DND-41 (cell line): Measurements from ENCODE around the gene ETF1.

Experiments
- ATAC-seq: fragments of 200-7000 bp; cut with Tn5 transposase; 3 replicates; pipeline ENCODE4 v1.9.1; 2021; ENCODE audit warnings: low read depth; ENCODE audit not compliant: insufficient read depth
- DNase-seq: peaks from one replicate; pipeline ENCODE4 v3.0.0-alpha.2; 2020
- H2AFZ ChIP-seq: 2 replicates; pipeline ENCODE4 v1.6.0; 2012; ENCODE audit warnings: low read depth, low read length
- H3K27ac ChIP-seq: 2 replicates; pipeline ENCODE4 v1.5.1; 2012; ENCODE audit warnings: low read length, inconsistent platforms
- H3K27me3 ChIP-seq: fragments of 200-600 bp; sonication (generic); 2 replicates; pipeline ENCODE4 v1.6.0; 2012; ENCODE audit warnings: low read length, mild to moderate bottlenecking, inconsistent platforms; ENCODE audit not compliant: insufficient read depth, poor library complexity
- H3K36me3 ChIP-seq: 2 replicates; pipeline ENCODE4 v1.5.1; 2012; ENCODE audit warnings: low read length, inconsistent platforms; ENCODE audit not compliant: insufficient read depth
- H3K4me1 ChIP-seq: 2 replicates; pipeline ENCODE4 v1.5.1; 2012; ENCODE audit warnings: mild to moderate bottlenecking, low read length; ENCODE audit not compliant: insufficient read depth
- H3K4me2 ChIP-seq: 2 replicates; pipeline ENCODE4 v1.6.0; 2012; ENCODE audit warnings: mild to moderate bottlenecking, moderate library complexity, low read length, inconsistent platforms; ENCODE audit not compliant: insufficient read depth
- H3K4me3 ChIP-seq, 2 experiments: fragments of 200-600 bp in 1 of 2; shearing (Covaris generic) in 1 of 2; 2 replicates each; pipeline ENCODE4 v1.5.1; 2012 to 2016; ENCODE audit warnings: inconsistent platforms in 2 of 2, low read length in 2 of 2, mild to moderate bottlenecking in 2 of 2, low read depth in 1 of 2, moderate library complexity in 1 of 2
- H3K79me2 ChIP-seq: 2 replicates; pipeline ENCODE4 v1.6.0; 2012; ENCODE audit warnings: low read length, inconsistent platforms; ENCODE audit not compliant: insufficient read depth
- H3K9ac ChIP-seq: 2 replicates; pipeline ENCODE4 v1.6.0; 2012; ENCODE audit warnings: low read depth, mild to moderate bottlenecking, inconsistent platforms, low read length, moderate library complexity
- H3K9me3 ChIP-seq: 2 replicates; pipeline ENCODE4 v1.5.1; 2012; ENCODE audit warnings: low read length, moderate library complexity, mild to moderate bottlenecking, inconsistent platforms; ENCODE audit not compliant: insufficient read depth, severe bottlenecking
- H4K20me1 ChIP-seq: 2 replicates; pipeline ENCODE4 v1.6.0; 2012; ENCODE audit warnings: low read length; ENCODE audit not compliant: insufficient read depth
- EZH2 ChIP-seq: IDR thresholded peaks from 3 replicates; pipeline ENCODE4 v1.6.1; 2012; ENCODE audit warnings: borderline replicate concordance, low read depth, mild to moderate bottlenecking, moderate library complexity, low read length, inconsistent platforms; ENCODE audit not compliant: severe bottlenecking
- TF ChIP-seq, protein P1 (sequence below): IDR thresholded peaks from 2 replicates; pipeline ENCODE4 v1.5.1; 2012; ENCODE audit warnings: borderline replicate concordance, low read length, moderate library complexity, mild to moderate bottlenecking; ENCODE audit not compliant: poor library complexity, severe bottlenecking; ENCODE audit errors: extremely low read depth

The ETF1 gene

DNA sequence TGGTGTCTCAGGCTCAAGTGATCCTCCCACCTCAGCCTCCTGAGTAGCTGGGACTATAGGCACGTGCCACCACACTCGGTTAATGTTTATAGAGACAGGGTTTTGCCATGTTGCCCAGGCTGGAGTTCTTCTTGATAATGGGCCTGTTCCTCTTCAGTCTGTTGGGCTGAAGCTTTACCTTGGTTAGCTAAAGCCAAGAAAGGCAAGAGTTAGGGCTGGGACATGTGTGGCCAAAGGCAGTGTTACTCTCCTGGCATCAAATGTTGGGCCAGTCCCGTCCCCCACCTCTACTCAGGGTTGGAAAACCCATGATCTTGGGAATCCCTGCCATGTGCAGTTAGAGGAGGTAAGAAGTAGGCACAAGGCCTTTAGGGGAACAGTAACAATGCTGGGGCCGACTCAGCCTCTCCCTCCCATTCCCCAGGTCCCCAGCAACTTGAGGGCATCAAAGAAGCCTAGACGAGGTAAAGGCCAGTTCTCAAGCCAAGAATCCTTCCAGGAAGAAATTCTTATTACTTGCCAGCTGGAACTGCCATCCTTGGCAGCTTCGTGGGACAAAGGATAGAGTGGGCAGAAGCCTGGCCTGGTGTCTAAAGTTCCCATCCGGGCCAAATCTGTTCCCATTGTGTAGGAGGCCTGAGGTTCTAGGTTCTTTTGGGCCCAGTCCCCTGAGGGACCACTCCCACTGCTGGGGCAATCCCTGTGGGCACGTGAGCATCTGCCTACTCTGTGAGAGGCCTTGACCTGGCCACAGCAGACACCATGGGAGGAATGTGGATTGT, 73.3 kb downstream of the ETF1 start:
- Histone ChIP-seq H4K20me1 (peaks cover 32% of the 10 kb centered on the region), H3K9me3 (no peaks in the 10 kb centered on the region), H3K4me3 (no peak overlapping the region), H3K9ac (no peak overlapping the region), H3K27me3 (no peaks in the 10 kb centered on the region), H3K36me3 (peaks cover 19% of the 10 kb centered on the region), H3K79me2 (peaks cover 20% of the 10 kb centered on the region), H3K4me2 (no peak overlapping the region), H3K27ac (no peak overlapping the region), H3K4me1 (peaks cover 29% of the 10 kb centered on the region), H2AFZ (no peak overlapping the region)
- DNase-seq (no peak), ATAC-seq (no peak)
- TF ChIP-seq EZH2, result no peak
- TF ChIP-seq, protein P1, sequence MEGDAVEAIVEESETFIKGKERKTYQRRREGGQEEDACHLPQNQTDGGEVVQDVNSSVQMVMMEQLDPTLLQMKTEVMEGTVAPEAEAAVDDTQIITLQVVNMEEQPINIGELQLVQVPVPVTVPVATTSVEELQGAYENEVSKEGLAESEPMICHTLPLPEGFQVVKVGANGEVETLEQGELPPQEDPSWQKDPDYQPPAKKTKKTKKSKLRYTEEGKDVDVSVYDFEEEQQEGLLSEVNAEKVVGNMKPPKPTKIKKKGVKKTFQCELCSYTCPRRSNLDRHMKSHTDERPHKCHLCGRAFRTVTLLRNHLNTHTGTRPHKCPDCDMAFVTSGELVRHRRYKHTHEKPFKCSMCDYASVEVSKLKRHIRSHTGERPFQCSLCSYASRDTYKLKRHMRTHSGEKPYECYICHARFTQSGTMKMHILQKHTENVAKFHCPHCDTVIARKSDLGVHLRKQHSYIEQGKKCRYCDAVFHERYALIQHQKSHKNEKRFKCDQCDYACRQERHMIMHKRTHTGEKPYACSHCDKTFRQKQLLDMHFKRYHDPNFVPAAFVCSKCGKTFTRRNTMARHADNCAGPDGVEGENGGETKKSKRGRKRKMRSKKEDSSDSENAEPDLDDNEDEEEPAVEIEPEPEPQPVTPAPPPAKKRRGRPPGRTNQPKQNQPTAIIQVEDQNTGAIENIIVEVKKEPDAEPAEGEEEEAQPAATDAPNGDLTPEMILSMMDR, result no peak

DNA sequence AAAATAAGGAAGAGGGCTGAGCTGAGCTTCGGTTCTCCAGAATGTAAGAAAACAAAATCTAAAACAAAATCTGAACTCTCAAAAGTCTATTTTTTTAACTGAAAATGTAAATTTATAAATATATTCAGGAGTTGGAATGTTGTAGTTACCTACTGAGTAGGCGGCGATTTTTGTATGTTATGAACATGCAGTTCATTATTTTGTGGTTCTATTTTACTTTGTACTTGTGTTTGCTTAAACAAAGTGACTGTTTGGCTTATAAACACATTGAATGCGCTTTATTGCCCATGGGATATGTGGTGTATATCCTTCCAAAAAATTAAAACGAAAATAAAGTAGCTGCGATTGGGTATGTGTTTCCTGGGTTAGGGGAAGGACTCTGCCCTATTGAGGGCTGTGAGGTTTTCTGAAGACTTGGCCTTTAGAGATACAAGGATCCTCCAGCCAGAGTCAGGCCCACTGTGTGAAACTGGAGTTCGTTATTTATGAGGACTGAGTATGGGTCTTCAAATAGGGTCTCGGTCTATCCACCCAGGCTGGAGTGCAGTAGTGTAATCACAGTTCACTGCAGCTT, 74.0 kb downstream of the ETF1 start:
- Histone ChIP-seq H3K9ac (no peak overlapping the region), H3K9me3 (no peaks in the 10 kb centered on the region), H3K27me3 (no peaks in the 10 kb centered on the region), H3K27ac (no peak overlapping the region), H3K4me3 (no peak overlapping the region), H2AFZ (no peak overlapping the region), H3K4me2 (peak overlapping the region; percentile 97; the same call in 1 of the 2 replicates), H4K20me1 (peaks cover 32% of the 10 kb centered on the region), H3K4me1 (peaks cover 34% of the 10 kb centered on the region), H3K79me2 (peaks cover 20% of the 10 kb centered on the region), H3K36me3 (peaks cover 19% of the 10 kb centered on the region)
- DNase-seq (no peak), ATAC-seq (no peak)
- no peak for TF ChIP-seq EZH2
- TF ChIP-seq, protein P1, result no peak

DNA sequence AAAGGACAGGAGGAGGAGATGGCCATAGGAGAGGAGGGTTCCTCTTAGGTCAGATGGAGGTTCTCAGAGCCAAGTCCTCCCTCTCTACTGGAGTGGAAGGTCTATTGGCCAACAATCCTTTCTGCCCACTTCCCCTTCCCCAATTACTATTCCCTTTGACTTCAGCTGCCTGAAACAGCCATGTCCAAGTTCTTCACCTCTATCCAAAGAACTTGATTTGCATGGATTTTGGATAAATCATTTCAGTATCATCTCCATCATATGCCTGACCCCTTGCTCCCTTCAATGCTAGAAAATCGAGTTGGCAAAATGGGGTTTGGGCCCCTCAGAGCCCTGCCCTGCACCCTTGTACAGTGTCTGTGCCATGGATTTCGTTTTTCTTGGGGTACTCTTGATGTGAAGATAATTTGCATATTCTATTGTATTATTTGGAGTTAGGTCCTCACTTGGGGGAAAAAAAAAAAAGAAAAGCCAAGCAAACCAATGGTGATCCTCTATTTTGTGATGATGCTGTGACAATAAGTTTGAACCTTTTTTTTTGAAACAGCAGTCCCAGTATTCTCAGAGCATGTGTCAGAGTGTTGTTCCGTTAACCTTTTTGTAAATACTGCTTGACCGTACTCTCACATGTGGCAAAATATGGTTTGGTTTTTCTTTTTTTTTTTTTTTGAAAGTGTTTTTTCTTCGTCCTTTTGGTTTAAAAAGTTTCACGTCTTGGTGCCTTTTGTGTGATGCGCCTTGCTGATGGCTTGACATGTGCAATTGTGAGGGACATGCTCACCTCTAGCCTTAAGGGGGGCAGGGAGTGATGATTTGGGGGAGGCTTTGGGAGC, 74.7 kb downstream of the ETF1 start:
- Histone ChIP-seq H2AFZ (no peak overlapping the region), H4K20me1 (peaks cover 32% of the 10 kb centered on the region), H3K27me3 (no peaks in the 10 kb centered on the region), H3K4me3 (peak overlapping the region in 1 of 2 experiments; percentile 60; a peak in 2 of 4 replicates), H3K79me2 (peaks cover 20% of the 10 kb centered on the region), H3K27ac (no peak overlapping the region), H3K9me3 (no peaks in the 10 kb centered on the region), H3K36me3 (peaks cover 19% of the 10 kb centered on the region), H3K4me2 (peak overlapping the region; percentile 97), H3K4me1 (peaks cover 40% of the 10 kb centered on the region), H3K9ac (no peak overlapping the region)
- no peak for TF ChIP-seq EZH2
- TF ChIP-seq, protein P1, result no peak
- ATAC-seq (no peak), DNase-seq (no peak)
